GM23338 (cell line): ENCODE results near the gene FAM32A.

Experiments used
- CREB1 ChIP-seq: fragments of 250-450 bp; sonication (Bioruptor Pico); IDR thresholded peaks from 2 replicates; pipeline ENCODE4 v1.5.0; 2020; ENCODE audit warnings: low read depth, mild to moderate bottlenecking, moderate library complexity
- EZH2 ChIP-seq: fragments of 200-600 bp; sonication (generic); IDR thresholded peaks from one replicate; pipeline ENCODE4 v1.8.0; 2017; ENCODE audit warnings: antibody characterized with exemption, mild to moderate bottlenecking, low read depth; ENCODE audit not compliant: unreplicated experiment
- EZH2phosphoT487 ChIP-seq: fragments of 200-600 bp; sonication (generic); IDR thresholded peaks from one replicate; pipeline ENCODE4 v1.8.1; 2018; ENCODE audit warnings: antibody characterized with exemption; ENCODE audit not compliant: unreplicated experiment
- JUNB ChIP-seq: IDR thresholded peaks from one replicate; pipeline ENCODE4 v1.6.1; 2016; ENCODE audit warnings: antibody characterized with exemption; ENCODE audit not compliant: unreplicated experiment
- NANOG ChIP-seq: IDR thresholded peaks from 2 replicates; pipeline ENCODE4 v1.6.1; 2016; ENCODE audit warnings: antibody characterized with exemption, borderline replicate concordance
- POLR2AphosphoS5 ChIP-seq: IDR thresholded peaks from 2 replicates; pipeline ENCODE4 v1.6.1; 2016; ENCODE audit warnings: antibody characterized with exemption, low read depth
- STAT1 ChIP-seq: IDR thresholded peaks from one replicate; pipeline ENCODE4 v1.6.1; 2016; ENCODE audit warnings: antibody characterized with exemption; ENCODE audit not compliant: unreplicated experiment
- ZNF114 ChIP-seq: fragments of 250-450 bp; sonication (Bioruptor Pico); IDR thresholded peaks from 2 replicates; pipeline ENCODE4 v1.5.0; 2020; ENCODE audit warnings: mild to moderate bottlenecking, moderate library complexity
- ZNF331 ChIP-seq: fragments of 250-450 bp; sonication (Bioruptor Pico); IDR thresholded peaks from 2 replicates; pipeline ENCODE4 v1.5.0; 2020; ENCODE audit warnings: low read depth, mild to moderate bottlenecking, moderate library complexity
- TF ChIP-seq, protein P1 (sequence below), 2 experiments: fragments of 200-600 bp in 1 of 2; sonication (generic) in 1 of 2; conservative IDR thresholded peaks; 2 replicates each; pipeline versions ENCODE4 v1.5.1 to v1.6.1; 2016 to 2017; ENCODE audit warnings: antibody characterized with exemption in 2 of 2, low read depth in 2 of 2, mild to moderate bottlenecking in 2 of 2, moderate library complexity in 1 of 2
- TF ChIP-seq, protein P2 (sequence below): IDR thresholded peaks from one replicate; pipeline ENCODE4 v1.6.1; 2018; ENCODE audit warnings: antibody characterized with exemption; ENCODE audit not compliant: unreplicated experiment
- TF ChIP-seq, protein P3 (sequence below): IDR thresholded peaks from 2 replicates; pipeline ENCODE4 v1.6.1; 2016; ENCODE audit warnings: antibody characterized with exemption

DNA sequence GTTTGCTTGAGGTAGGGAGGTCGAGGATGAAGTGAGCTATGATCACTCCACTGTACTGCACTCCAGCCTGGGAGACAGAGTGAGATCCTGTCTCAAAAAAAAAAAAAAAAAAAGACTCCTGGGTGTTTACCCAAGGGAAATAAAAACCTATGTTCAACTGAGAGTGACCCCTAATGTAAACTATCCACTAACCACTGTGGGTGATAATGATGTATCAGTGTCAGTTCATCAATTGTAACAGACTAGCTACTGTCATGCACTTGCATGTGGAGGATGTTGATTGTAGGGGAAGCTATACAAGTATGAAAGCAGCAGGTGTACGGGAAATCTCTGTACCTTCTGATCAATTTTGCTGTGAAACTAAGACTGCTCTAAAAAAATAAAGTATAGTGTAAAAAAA lies 9.3 kb upstream of the FAM32A start:
- TF ChIP-seq EZH2phosphoT487, result no peak
- TF ChIP-seq, protein P1, sequence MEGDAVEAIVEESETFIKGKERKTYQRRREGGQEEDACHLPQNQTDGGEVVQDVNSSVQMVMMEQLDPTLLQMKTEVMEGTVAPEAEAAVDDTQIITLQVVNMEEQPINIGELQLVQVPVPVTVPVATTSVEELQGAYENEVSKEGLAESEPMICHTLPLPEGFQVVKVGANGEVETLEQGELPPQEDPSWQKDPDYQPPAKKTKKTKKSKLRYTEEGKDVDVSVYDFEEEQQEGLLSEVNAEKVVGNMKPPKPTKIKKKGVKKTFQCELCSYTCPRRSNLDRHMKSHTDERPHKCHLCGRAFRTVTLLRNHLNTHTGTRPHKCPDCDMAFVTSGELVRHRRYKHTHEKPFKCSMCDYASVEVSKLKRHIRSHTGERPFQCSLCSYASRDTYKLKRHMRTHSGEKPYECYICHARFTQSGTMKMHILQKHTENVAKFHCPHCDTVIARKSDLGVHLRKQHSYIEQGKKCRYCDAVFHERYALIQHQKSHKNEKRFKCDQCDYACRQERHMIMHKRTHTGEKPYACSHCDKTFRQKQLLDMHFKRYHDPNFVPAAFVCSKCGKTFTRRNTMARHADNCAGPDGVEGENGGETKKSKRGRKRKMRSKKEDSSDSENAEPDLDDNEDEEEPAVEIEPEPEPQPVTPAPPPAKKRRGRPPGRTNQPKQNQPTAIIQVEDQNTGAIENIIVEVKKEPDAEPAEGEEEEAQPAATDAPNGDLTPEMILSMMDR (conservative IDR thresholded peaks at IDR 0.05; ENCODE audit: low read depth in 2 of 2), result no peak
- no peak for TF ChIP-seq ZNF331 (CRISPR knock-in tag)
- TF ChIP-seq POLR2AphosphoS5, result no peak
- TF ChIP-seq CREB1 (CRISPR knock-in tag), result no peak
- no peak for TF ChIP-seq JUNB
- no peak for TF ChIP-seq EZH2
- TF ChIP-seq, protein P2, sequence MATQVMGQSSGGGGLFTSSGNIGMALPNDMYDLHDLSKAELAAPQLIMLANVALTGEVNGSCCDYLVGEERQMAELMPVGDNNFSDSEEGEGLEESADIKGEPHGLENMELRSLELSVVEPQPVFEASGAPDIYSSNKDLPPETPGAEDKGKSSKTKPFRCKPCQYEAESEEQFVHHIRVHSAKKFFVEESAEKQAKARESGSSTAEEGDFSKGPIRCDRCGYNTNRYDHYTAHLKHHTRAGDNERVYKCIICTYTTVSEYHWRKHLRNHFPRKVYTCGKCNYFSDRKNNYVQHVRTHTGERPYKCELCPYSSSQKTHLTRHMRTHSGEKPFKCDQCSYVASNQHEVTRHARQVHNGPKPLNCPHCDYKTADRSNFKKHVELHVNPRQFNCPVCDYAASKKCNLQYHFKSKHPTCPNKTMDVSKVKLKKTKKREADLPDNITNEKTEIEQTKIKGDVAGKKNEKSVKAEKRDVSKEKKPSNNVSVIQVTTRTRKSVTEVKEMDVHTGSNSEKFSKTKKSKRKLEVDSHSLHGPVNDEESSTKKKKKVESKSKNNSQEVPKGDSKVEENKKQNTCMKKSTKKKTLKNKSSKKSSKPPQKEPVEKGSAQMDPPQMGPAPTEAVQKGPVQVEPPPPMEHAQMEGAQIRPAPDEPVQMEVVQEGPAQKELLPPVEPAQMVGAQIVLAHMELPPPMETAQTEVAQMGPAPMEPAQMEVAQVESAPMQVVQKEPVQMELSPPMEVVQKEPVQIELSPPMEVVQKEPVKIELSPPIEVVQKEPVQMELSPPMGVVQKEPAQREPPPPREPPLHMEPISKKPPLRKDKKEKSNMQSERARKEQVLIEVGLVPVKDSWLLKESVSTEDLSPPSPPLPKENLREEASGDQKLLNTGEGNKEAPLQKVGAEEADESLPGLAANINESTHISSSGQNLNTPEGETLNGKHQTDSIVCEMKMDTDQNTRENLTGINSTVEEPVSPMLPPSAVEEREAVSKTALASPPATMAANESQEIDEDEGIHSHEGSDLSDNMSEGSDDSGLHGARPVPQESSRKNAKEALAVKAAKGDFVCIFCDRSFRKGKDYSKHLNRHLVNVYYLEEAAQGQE, result no peak
- TF ChIP-seq STAT1, result no peak
- TF ChIP-seq NANOG, result no peak
- TF ChIP-seq ZNF114 (CRISPR knock-in tag), result no peak
- TF ChIP-seq, protein P3, sequence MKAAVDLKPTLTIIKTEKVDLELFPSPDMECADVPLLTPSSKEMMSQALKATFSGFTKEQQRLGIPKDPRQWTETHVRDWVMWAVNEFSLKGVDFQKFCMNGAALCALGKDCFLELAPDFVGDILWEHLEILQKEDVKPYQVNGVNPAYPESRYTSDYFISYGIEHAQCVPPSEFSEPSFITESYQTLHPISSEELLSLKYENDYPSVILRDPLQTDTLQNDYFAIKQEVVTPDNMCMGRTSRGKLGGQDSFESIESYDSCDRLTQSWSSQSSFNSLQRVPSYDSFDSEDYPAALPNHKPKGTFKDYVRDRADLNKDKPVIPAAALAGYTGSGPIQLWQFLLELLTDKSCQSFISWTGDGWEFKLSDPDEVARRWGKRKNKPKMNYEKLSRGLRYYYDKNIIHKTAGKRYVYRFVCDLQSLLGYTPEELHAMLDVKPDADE, result no peak
